ENCODE data around the gene ZNRD2.

Gene ZNRD2

DNA sequence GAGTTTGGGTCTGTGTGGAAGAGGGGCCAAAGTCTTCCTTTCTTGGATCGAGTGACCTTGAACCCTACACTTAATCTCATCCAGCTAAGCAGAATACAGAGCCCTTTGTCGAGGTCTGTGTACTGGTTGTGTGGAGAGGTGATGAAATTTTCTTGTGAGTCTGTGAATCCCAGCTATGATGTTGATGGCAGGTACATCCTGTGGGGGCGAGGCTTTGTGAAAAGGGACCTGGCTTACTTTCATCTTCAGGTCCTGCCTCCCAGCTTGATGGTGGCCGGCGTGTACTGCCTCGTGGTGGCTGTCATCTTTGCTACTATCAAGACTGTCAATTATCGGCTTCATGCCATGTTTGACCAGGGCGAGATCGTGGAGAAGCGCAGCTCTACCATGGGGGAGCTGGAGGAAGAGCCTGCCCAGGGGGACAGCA lies 46.3 kb downstream of the ZNRD2 start:
- peaks cover 0 to 65% of the 10 kb centered on the region in 2 experiments; a peak in 1 of 3 replicates for H3K36me3 ChIP-seq (ENCODE audit: control insufficient read depth in 2 of 2, insufficient read depth in 1 of 2, low read length in 2 of 2)
- peak overlapping the region; percentile 91 for H3K4me3 ChIP-seq (ENCODE audit: low read depth, low read length)
- H3K27ac ChIP-seq (ENCODE audit: extremely low read depth, low read depth, low read length): peak overlapping the region; percentile 79
- ChIA-PET CTCF (interaction anchor here (0.9 to 1.3 kb wide), 2 partner anchors 33 to 243 kb away, joined by 3 to 4 read pairs; partner anchors contain the start of gene MUS81), POLR2A (interaction anchor here (0.6 kb wide), 1 partner anchor 20 kb away, joined by 6 read pairs; no protein-coding TSS in a partner anchor)
- no peaks in the 10 kb centered on the region for H3K4me1 ChIP-seq (ENCODE audit: control insufficient read depth, insufficient read depth, low read length)
- TF ChIP-seq SCRT2 (tag by site-specific recombination; IDR thresholded peaks at IDR 0.05) (0 out of 2 replicates have a peak, but pooled peaks have one; percentile 26), ZNF341 (tag by site-specific recombination; IDR thresholded peaks at IDR 0.05; ENCODE audit: low read depth) (peak; percentile 42; the same call in 1 of the 2 replicates), ZNF302 (tag by site-specific recombination; IDR thresholded peaks at IDR 0.05; ENCODE audit: low read depth) (no peak), ZNF529 (tag by site-specific recombination; IDR thresholded peaks at IDR 0.05; ENCODE audit: insufficient replicate concordance) (peak; percentile 96)
- TF ChIP-seq, protein P1, sequence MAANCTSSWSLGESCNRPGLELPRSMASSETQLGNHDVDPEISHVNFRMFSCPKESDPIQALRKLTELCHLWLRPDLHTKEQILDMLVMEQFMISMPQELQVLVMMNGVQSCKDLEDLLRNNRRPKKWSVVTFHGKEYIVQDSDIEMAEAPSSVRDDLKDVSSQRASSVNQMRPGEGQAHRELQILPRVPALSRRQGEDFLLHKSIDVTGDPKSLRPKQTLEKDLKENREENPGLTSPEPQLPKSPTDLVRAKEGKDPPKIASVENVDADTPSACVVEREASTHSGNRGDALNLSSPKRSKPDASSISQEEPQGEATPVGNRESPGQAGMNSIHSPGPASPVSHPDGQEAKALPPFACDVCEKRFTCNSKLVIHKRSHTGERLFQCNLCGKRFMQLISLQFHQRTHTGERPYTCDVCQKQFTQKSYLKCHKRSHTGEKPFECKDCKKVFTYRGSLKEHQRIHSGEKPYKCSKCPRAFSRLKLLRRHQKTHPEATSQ (tag by site-specific recombination; IDR thresholded peaks at IDR 0.05): no peak
- no peaks in the 10 kb centered on the region for H3K9me3 ChIP-seq (ENCODE audit: control insufficient read depth, insufficient read depth, low read depth, low read length)

DNA sequence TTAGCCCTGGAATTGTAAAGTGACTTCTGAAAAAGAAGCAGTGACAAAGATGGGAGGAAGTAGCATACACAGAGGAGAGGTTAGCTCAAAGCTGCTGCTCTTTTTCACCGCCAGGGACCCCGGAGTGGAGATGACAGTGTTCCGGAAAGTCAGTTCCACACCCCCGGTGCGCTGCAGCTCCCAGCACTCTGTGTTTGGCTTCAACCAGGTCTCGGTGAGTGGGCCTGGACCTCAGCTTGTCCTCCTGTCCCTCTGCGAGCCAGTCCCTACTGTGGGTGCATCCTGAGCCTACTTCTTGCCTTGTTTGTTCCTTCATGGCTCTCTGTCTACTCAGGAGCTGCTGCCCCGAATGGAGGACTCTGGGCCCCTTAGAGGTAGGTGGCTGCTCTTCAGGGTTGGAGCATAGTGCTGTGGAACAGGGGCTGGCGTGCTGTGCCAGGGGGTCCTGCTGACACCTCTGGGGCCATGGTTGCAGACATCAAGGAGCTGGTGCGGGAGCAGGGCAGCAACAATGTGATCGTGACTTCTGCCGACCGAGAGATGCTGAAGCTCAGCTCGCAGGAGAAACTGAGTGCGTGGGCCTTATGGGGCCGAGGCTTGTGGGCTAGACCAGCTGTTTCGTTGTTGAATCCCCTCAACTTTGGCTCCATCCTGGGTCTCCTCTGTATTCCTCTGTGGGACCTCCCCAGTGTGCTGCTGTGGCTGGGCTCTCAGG lies 47.0 kb downstream of the ZNRD2 start:
- ChIA-PET POLR2A (interaction anchor here (0.6 to 1.4 kb wide), 2 partner anchors 16 to 21 kb away, joined by 3 to 6 read pairs; no protein-coding TSS in a partner anchor), CTCF (interaction anchor here (0.9 to 1.3 kb wide), 2 partner anchors 32 to 242 kb away, joined by 3 to 4 read pairs; partner anchors contain the start of gene MUS81)
- Histone ChIP-seq H3K36me3 (ENCODE audit: control insufficient read depth in 2 of 2, insufficient read depth in 1 of 2, low read length in 2 of 2) (peaks cover 0 to 66% of the 10 kb centered on the region in 2 experiments; a peak in 1 of 3 replicates), H3K4me3 (ENCODE audit: low read depth, low read length) (no peak overlapping the region), H3K4me1 (ENCODE audit: control insufficient read depth, insufficient read depth, low read length) (no peaks in the 10 kb centered on the region), H3K27ac (ENCODE audit: extremely low read depth, low read depth, low read length) (no peak overlapping the region), H3K9me3 (ENCODE audit: control insufficient read depth, insufficient read depth, low read depth, low read length) (no peaks in the 10 kb centered on the region)
- TF ChIP-seq ZNF830 (tag by site-specific recombination; IDR thresholded peaks at IDR 0.05; ENCODE audit: low read depth) (no peak), ZNF677 (tag by site-specific recombination; IDR thresholded peaks at IDR 0.05) (no peak), ZIC2 (tag by site-specific recombination; IDR thresholded peaks at IDR 0.05) (no peak), ZNF114 (tag by site-specific recombination; IDR thresholded peaks at IDR 0.05) (no peak), GFI1B (tag by site-specific recombination; IDR thresholded peaks at IDR 0.05) (no peak), ZFP41 (tag by site-specific recombination; IDR thresholded peaks at IDR 0.05; ENCODE audit: borderline replicate concordance) (no peak), ZNF184 (tag by site-specific recombination; IDR thresholded peaks at IDR 0.05) (no peak), ZNF433 (tag by site-specific recombination; IDR thresholded peaks at IDR 0.05; ENCODE audit: low read depth) (no peak), BCL11B (tag by site-specific recombination; IDR thresholded peaks at IDR 0.05; ENCODE audit: low read depth) (no peak), ZNF548 (tag by site-specific recombination; IDR thresholded peaks at IDR 0.05) (no peak), ZFP37 (tag by site-specific recombination; IDR thresholded peaks at IDR 0.05) (no peak), ZNF747 (tag by site-specific recombination; IDR thresholded peaks at IDR 0.05) (no peak), KLF1 (tag by site-specific recombination; IDR thresholded peaks at IDR 0.05) (no peak), ZNF239 (tag by site-specific recombination; IDR thresholded peaks at IDR 0.05) (no peak), FEZF1 (tag by site-specific recombination; IDR thresholded peaks at IDR 0.05) (no peak)
- TF ChIP-seq, protein P2, sequence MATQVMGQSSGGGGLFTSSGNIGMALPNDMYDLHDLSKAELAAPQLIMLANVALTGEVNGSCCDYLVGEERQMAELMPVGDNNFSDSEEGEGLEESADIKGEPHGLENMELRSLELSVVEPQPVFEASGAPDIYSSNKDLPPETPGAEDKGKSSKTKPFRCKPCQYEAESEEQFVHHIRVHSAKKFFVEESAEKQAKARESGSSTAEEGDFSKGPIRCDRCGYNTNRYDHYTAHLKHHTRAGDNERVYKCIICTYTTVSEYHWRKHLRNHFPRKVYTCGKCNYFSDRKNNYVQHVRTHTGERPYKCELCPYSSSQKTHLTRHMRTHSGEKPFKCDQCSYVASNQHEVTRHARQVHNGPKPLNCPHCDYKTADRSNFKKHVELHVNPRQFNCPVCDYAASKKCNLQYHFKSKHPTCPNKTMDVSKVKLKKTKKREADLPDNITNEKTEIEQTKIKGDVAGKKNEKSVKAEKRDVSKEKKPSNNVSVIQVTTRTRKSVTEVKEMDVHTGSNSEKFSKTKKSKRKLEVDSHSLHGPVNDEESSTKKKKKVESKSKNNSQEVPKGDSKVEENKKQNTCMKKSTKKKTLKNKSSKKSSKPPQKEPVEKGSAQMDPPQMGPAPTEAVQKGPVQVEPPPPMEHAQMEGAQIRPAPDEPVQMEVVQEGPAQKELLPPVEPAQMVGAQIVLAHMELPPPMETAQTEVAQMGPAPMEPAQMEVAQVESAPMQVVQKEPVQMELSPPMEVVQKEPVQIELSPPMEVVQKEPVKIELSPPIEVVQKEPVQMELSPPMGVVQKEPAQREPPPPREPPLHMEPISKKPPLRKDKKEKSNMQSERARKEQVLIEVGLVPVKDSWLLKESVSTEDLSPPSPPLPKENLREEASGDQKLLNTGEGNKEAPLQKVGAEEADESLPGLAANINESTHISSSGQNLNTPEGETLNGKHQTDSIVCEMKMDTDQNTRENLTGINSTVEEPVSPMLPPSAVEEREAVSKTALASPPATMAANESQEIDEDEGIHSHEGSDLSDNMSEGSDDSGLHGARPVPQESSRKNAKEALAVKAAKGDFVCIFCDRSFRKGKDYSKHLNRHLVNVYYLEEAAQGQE (tag by site-specific recombination; IDR thresholded peaks at IDR 0.05): no peak
- TF ChIP-seq, protein P3, sequence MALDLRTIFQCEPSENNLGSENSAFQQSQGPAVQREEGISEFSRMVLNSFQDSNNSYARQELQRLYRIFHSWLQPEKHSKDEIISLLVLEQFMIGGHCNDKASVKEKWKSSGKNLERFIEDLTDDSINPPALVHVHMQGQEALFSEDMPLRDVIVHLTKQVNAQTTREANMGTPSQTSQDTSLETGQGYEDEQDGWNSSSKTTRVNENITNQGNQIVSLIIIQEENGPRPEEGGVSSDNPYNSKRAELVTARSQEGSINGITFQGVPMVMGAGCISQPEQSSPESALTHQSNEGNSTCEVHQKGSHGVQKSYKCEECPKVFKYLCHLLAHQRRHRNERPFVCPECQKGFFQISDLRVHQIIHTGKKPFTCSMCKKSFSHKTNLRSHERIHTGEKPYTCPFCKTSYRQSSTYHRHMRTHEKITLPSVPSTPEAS (tag by site-specific recombination; IDR thresholded peaks at IDR 0.05): no peak
- TF ChIP-seq, protein P4, sequence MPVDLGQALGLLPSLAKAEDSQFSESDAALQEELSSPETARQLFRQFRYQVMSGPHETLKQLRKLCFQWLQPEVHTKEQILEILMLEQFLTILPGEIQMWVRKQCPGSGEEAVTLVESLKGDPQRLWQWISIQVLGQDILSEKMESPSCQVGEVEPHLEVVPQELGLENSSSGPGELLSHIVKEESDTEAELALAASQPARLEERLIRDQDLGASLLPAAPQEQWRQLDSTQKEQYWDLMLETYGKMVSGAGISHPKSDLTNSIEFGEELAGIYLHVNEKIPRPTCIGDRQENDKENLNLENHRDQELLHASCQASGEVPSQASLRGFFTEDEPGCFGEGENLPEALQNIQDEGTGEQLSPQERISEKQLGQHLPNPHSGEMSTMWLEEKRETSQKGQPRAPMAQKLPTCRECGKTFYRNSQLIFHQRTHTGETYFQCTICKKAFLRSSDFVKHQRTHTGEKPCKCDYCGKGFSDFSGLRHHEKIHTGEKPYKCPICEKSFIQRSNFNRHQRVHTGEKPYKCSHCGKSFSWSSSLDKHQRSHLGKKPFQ (tag by site-specific recombination; IDR thresholded peaks at IDR 0.05): no peak
